ENCODE data around the gene FARP2.

The FARP2 gene

GRCh38 chr2:241330616-241330981 is 25.5 kb upstream of the FARP2 start:
- Histone ChIP-seq H3K27me3 (ENCODE audit: control insufficient read depth in 1 of 2, insufficient read depth in 2 of 2, low read length in 2 of 2) (no peaks in the 10 kb centered on the region), H3K36me3 (ENCODE audit: insufficient read depth, low read length) (peaks cover 37% of the 10 kb centered on the region), H3K4me3 (ENCODE audit: low read depth in 1 of 2, low read length in 2 of 2) (no peak overlapping the region), H3K9me3 (ENCODE audit: low read length) (no peaks in the 10 kb centered on the region), H3K4me1 (ENCODE audit: insufficient read depth, low read length) (no peaks in the 10 kb centered on the region), H3K27ac (ENCODE audit: low read depth, low read length) (no peak overlapping the region), H3K9ac (ENCODE audit: low read length) (no peak overlapping the region)

GRCh38 chr2:241334813-241335212 is 21.3 kb upstream of the FARP2 start:
- peaks cover 3% of the 10 kb centered on the region for H3K4me1 ChIP-seq (ENCODE audit: insufficient read depth, low read length)
- H3K36me3 ChIP-seq (ENCODE audit: insufficient read depth, low read length) = peaks cover 32% of the 10 kb centered on the region
- H3K9ac ChIP-seq (ENCODE audit: low read length) = no peak overlapping the region
- H3K27ac ChIP-seq (ENCODE audit: low read depth, low read length) = no peak overlapping the region
- H3K27me3 ChIP-seq (ENCODE audit: control insufficient read depth in 1 of 2, insufficient read depth in 2 of 2, low read length in 2 of 2) = no peaks in the 10 kb centered on the region
- no peak overlapping the region for H3K4me3 ChIP-seq (ENCODE audit: low read depth in 1 of 2, low read length in 2 of 2)
- no peaks in the 10 kb centered on the region for H3K9me3 ChIP-seq (ENCODE audit: low read length)

- Histone ChIP-seq H3K27me3 (ENCODE audit: control insufficient read depth in 1 of 2, insufficient read depth in 2 of 2, low read length in 2 of 2) (no peaks in the 10 kb centered on the region), H3K9me3 (ENCODE audit: low read length) (no peaks in the 10 kb centered on the region), H3K36me3 (ENCODE audit: insufficient read depth, low read length) (peaks cover 64% of the 10 kb centered on the region), H3K27ac (ENCODE audit: low read depth, low read length) (no peak overlapping the region), H3K4me3 (ENCODE audit: low read depth in 1 of 2, low read length in 2 of 2) (no peak overlapping the region), H3K9ac (ENCODE audit: low read length) (no peak overlapping the region), H3K4me1 (ENCODE audit: insufficient read depth, low read length) (peaks cover 11% of the 10 kb centered on the region)
Measured at GRCh38 chr2:241339839-241340630, 16.1 kb upstream of the FARP2 start.

- H3K9ac ChIP-seq (ENCODE audit: low read length) = no peak overlapping the region
- H3K27me3 ChIP-seq (ENCODE audit: control insufficient read depth in 1 of 2, insufficient read depth in 2 of 2, low read length in 2 of 2) = no peaks in the 10 kb centered on the region
- H3K4me1 ChIP-seq (ENCODE audit: insufficient read depth, low read length) = peaks cover 11% of the 10 kb centered on the region
- H3K27ac ChIP-seq (ENCODE audit: low read depth, low read length) = peak overlapping the region; percentile 26
- no peak overlapping the region for H3K4me3 ChIP-seq (ENCODE audit: low read depth in 1 of 2, low read length in 2 of 2)
- peaks cover 62% of the 10 kb centered on the region for H3K36me3 ChIP-seq (ENCODE audit: insufficient read depth, low read length)
- no peaks in the 10 kb centered on the region for H3K9me3 ChIP-seq (ENCODE audit: low read length)
Measured at GRCh38 chr2:241340631-241341163, 15.4 kb upstream of the FARP2 start.

- H3K36me3 ChIP-seq (ENCODE audit: insufficient read depth, low read length) = peaks cover 77% of the 10 kb centered on the region
- no peaks in the 10 kb centered on the region for H3K27me3 ChIP-seq (ENCODE audit: control insufficient read depth in 1 of 2, insufficient read depth in 2 of 2, low read length in 2 of 2)
- H3K27ac ChIP-seq (ENCODE audit: low read depth, low read length) = no peak overlapping the region
- no peak overlapping the region for H3K4me3 ChIP-seq (ENCODE audit: low read depth in 1 of 2, low read length in 2 of 2)
- no peak overlapping the region for H3K9ac ChIP-seq (ENCODE audit: low read length)
- H3K4me1 ChIP-seq (ENCODE audit: insufficient read depth, low read length) = peaks cover 8% of the 10 kb centered on the region
- H3K9me3 ChIP-seq (ENCODE audit: low read length) = no peaks in the 10 kb centered on the region
Measured at GRCh38 chr2:241344925-241345651, 11.0 kb upstream of the FARP2 start.

- Histone ChIP-seq H3K36me3 (ENCODE audit: insufficient read depth, low read length) (peaks cover 75% of the 10 kb centered on the region), H3K9me3 (ENCODE audit: low read length) (no peaks in the 10 kb centered on the region), H3K4me1 (ENCODE audit: insufficient read depth, low read length) (no peaks in the 10 kb centered on the region), H3K9ac (ENCODE audit: low read length) (no peak overlapping the region), H3K27me3 (ENCODE audit: control insufficient read depth in 1 of 2, insufficient read depth in 2 of 2, low read length in 2 of 2) (no peaks in the 10 kb centered on the region), H3K4me3 (ENCODE audit: low read depth in 1 of 2, low read length in 2 of 2) (no peak overlapping the region), H3K27ac (ENCODE audit: low read depth, low read length) (no peak overlapping the region)
Measured at GRCh38 chr2:241349941-241350340, 6.1 kb upstream of the FARP2 start.

- H3K27ac ChIP-seq (ENCODE audit: low read depth, low read length) = no peak overlapping the region
- H3K4me1 ChIP-seq (ENCODE audit: insufficient read depth, low read length) = no peaks in the 10 kb centered on the region
- H3K36me3 ChIP-seq (ENCODE audit: insufficient read depth, low read length) = peaks cover 69% of the 10 kb centered on the region
- no peak overlapping the region for H3K4me3 ChIP-seq (ENCODE audit: low read depth in 1 of 2, low read length in 2 of 2)
- no peak overlapping the region for H3K9ac ChIP-seq (ENCODE audit: low read length)
- no peaks in the 10 kb centered on the region for H3K9me3 ChIP-seq (ENCODE audit: low read length)
- H3K27me3 ChIP-seq (ENCODE audit: control insufficient read depth in 1 of 2, insufficient read depth in 2 of 2, low read length in 2 of 2) = no peaks in the 10 kb centered on the region
Measured at GRCh38 chr2:241350530-241350877, 5.6 kb upstream of the FARP2 start.

GRCh38 chr2:241350878-241351639 is 5.0 kb upstream of the FARP2 start:
- no peak overlapping the region for H3K27ac ChIP-seq (ENCODE audit: low read depth, low read length)

GRCh38 chr2:241351640-241352031 is 4.4 kb upstream of the FARP2 start:
- H3K36me3 ChIP-seq (ENCODE audit: insufficient read depth, low read length) = peaks cover 59% of the 10 kb centered on the region
- H3K4me1 ChIP-seq (ENCODE audit: insufficient read depth, low read length) = no peaks in the 10 kb centered on the region
- H3K4me3 ChIP-seq (ENCODE audit: low read depth in 1 of 2, low read length in 2 of 2) = no peak overlapping the region
- no peak overlapping the region for H3K9ac ChIP-seq (ENCODE audit: low read length)
- no peaks in the 10 kb centered on the region for H3K27me3 ChIP-seq (ENCODE audit: control insufficient read depth in 1 of 2, insufficient read depth in 2 of 2, low read length in 2 of 2)
- H3K27ac ChIP-seq (ENCODE audit: low read depth, low read length) = no peak overlapping the region
- no peaks in the 10 kb centered on the region for H3K9me3 ChIP-seq (ENCODE audit: low read length)

More at GRCh38 chr2:241350878-241351639, 5.0 kb upstream of the FARP2 start:
- no peak overlapping the region for H3K4me3 ChIP-seq (ENCODE audit: low read depth in 1 of 2, low read length in 2 of 2)
- H3K27me3 ChIP-seq (ENCODE audit: control insufficient read depth in 1 of 2, insufficient read depth in 2 of 2, low read length in 2 of 2) = no peaks in the 10 kb centered on the region
- H3K36me3 ChIP-seq (ENCODE audit: insufficient read depth, low read length) = peaks cover 65% of the 10 kb centered on the region
- no peak overlapping the region for H3K9ac ChIP-seq (ENCODE audit: low read length)
- H3K4me1 ChIP-seq (ENCODE audit: insufficient read depth, low read length) = no peaks in the 10 kb centered on the region
- no peaks in the 10 kb centered on the region for H3K9me3 ChIP-seq (ENCODE audit: low read length)

- no peak overlapping the region for H3K9ac ChIP-seq (ENCODE audit: low read length)
- no peak overlapping the region for H3K4me3 ChIP-seq (ENCODE audit: low read depth in 1 of 2, low read length in 2 of 2)
- peaks cover 53% of the 10 kb centered on the region for H3K36me3 ChIP-seq (ENCODE audit: insufficient read depth, low read length)
- H3K27me3 ChIP-seq (ENCODE audit: control insufficient read depth in 1 of 2, insufficient read depth in 2 of 2, low read length in 2 of 2) = no peaks in the 10 kb centered on the region
- peaks cover 6% of the 10 kb centered on the region for H3K4me1 ChIP-seq (ENCODE audit: insufficient read depth, low read length)
- H3K27ac ChIP-seq (ENCODE audit: low read depth, low read length) = no peak overlapping the region
- no peaks in the 10 kb centered on the region for H3K9me3 ChIP-seq (ENCODE audit: low read length)
Measured at GRCh38 chr2:241352227-241352626, 3.9 kb upstream of the FARP2 start.
